Mesangial cell (primary cell): ENCODE measurements around the gene SCIN. TPM values are rescaled to one million over a fixed set of nuclear protein-coding genes. Genes with fewer than 3 reads are reported as not detected.

Source experiments
- total RNA-seq: library from RNA; depleted of rRNA; stranded (reverse); fragments of >200 nt; gene quantifications from 2 replicates; pipeline ENCODE4 v1.2.3, GENCODE V29; 2015

Gene SCIN
- 0.49 and 8.6 TPM in 2 replicates for total RNA-seq

DNA sequence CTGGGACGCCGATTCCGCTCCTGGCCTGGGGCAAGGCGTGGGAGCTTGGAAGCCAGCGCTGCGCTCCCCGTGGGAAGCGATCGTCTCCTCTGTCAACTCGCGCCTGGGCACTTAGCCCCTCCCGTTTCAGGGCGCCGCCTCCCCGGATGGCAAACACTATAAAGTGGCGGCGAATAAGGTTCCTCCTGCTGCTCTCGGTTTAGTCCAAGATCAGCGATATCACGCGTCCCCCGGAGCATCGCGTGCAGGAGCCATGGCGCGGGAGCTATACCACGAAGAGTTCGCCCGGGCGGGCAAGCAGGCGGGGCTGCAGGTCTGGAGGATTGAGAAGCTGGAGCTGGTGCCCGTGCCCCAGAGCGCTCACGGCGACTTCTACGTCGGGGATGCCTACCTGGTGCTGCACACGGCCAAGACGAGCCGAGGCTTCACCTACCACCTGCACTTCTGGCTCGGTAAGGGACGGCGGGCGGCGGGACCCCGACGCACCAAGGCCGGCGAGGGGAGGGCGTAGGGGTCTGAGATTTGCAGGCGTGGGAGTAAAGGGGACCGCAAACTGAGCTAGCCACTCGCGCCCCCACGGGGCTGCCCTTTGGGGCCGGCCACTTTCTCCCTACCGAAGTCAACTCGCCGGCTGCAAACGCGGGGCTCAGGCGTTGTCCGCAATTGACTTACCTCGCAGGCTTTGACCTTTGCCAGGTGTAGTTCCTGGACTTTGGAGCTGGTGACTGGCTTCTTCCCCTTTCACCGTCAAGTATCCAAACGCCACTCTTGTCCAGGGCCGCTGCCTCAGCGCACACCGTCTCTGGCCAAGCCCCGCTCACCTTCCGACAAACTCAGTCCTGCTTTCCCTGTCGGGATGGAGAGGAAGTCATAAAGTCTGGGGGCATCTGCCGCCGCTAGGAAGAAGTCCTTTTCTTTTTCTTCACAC is at the start of gene SCIN:
SCIN (plus strand) TSS at position 187 of the 928 bp plus-strand sequence; CDS start at position 254, 67 bp downstream.

DNA sequence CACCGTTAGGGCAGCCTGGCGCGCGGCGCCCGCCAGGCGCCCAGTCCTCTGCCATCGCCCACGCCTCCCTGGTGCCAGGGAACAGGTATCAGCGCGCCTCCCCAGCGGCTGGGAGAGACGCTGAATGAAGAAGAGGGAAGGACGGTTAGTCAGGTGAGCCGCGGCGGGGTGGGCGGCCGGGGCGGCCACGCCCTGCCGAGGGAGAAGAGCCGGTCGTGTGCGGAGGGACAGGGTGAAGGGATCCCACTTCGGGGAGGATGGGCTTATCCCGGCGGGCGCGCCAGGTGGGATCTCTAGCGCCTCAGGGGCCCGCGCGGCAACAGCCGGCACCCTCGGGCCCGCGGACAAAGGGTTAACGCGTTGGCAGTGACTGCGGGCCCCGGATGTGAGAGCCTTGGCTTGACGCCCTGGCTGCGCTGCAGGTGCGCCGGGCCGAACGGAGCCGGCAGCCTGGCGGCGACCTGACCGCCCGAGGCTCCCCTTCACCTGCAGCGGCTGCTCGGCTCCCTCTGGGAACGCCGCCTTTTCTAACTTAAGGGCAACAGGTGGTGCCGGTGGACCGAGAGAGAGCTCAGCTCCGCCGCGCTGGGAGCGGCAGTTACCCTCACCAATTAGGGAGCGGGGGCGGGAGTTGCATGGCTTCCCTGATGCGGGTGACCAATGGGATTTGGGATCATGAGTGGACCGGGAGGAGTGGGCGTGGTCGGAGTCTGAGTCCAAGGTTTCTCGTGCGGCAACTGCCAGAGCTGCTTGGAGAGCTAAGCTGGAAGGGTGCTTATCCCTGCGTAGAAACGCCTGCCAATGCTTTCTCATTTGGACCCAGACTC is 116.6 kb downstream of the SCIN start, which contains the start of gene ARL4A:
ARL4A (plus strand) TSS at position 743 of the 827 bp plus-strand sequence. CDS start 622 bp downstream, outside the sequence.

Other genes starting within 250 kb of the SCIN start
- 0.38 TPM in 1 of 2 replicates, not detected in the other for gene VWDE, start 166.9 kb upstream of the SCIN start, total RNA-seq
- gene ARL4A, start 116.9 kb downstream of the SCIN start, total RNA-seq, result 6.1 and 15.2 TPM in 2 replicates